ENCODE data around the gene SLC12A5.

The SLC12A5 gene

DNA sequence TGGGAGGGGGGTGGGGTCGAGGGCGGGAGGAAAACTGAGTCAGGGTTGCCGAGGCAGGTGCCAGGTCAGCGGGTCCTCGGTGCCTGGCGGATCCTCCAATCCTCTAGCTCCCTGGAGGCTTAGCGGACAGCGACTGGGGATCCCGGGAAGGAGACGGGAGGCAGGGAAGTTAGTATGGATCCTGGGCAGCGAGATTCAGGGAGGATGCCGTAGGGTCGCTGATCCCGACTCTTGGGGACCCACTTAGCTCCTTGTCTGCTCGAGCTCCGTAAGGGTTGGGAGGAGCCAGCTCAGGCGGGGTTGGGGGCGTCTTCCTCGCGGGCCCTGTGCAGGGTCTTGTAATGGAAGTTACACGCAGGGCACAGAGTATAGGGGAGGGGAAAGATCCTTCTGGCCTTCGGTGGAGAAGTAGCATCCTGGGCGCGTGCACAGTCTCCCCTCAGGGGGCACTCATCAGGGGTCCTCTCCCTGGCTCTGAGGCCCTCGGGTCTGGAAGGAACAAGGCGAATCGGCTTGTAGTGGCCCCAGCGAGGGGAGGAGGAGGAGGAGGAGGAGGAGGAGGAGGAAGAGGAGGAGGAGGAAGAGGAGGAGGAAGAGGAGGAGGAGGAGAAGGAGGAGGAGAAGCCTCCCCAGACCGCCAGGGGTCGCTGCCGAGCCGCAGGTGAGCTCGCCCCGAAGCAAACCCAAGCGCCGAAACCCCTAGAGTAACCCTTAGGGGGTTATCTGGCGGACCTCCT is 6.4 kb upstream of the SLC12A5 start (continued):
- TF ChIP-seq ZNF175 (tag by site-specific recombination; IDR thresholded peaks at IDR 0.05) (no peak), ZNF629 (tag by site-specific recombination; IDR thresholded peaks at IDR 0.05) (no peak), ZSCAN30 (tag by site-specific recombination; IDR thresholded peaks at IDR 0.05) (no peak; the same call in 1 of the 2 replicates), ZNF776 (tag by site-specific recombination; IDR thresholded peaks at IDR 0.05; ENCODE audit: borderline replicate concordance) (no peak), ZNF214 (tag by site-specific recombination; IDR thresholded peaks at IDR 0.05; ENCODE audit: borderline replicate concordance) (no peak), ZNF433 (tag by site-specific recombination; IDR thresholded peaks at IDR 0.05; ENCODE audit: low read depth) (no peak), ZNF248 (tag by site-specific recombination; IDR thresholded peaks at IDR 0.05) (no peak), ZNF501 (tag by site-specific recombination; IDR thresholded peaks at IDR 0.05) (no peak), ZNF18 (tag by site-specific recombination; IDR thresholded peaks at IDR 0.05) (no peak), ZBTB44 (tag by site-specific recombination; IDR thresholded peaks at IDR 0.05) (no peak), KLF7 (tag by site-specific recombination; IDR thresholded peaks at IDR 0.05; ENCODE audit: borderline replicate concordance) (no peak), GFI1B (tag by site-specific recombination; IDR thresholded peaks at IDR 0.05) (no peak), ZBTB26 (tag by site-specific recombination; optimal IDR thresholded peaks at IDR 0.05) (peak; percentile 69), SALL2 (tag by site-specific recombination; IDR thresholded peaks at IDR 0.05; ENCODE audit: borderline replicate concordance) (no peak), TRIM28 (IDR thresholded peaks at IDR 0.05; ENCODE audit: borderline replicate concordance, low read length) (no peak), ZNF843 (tag by site-specific recombination; IDR thresholded peaks at IDR 0.05) (no peak), PBX3 (CRISPR knock-in tag; IDR thresholded peaks at IDR 0.05) (no peak), EGR2 (tag by site-specific recombination; IDR thresholded peaks at IDR 0.05; ENCODE audit: low read depth) (peak; percentile 89), ZNF677 (tag by site-specific recombination; IDR thresholded peaks at IDR 0.05) (no peak), ZNF76 (tag by site-specific recombination; IDR thresholded peaks at IDR 0.05; ENCODE audit: borderline replicate concordance, low read depth) (peak; percentile 83; the same call in 1 of the 2 replicates), ZNF202 (tag by site-specific recombination; IDR thresholded peaks at IDR 0.05; ENCODE audit: borderline replicate concordance) (no peak), AEBP2 (tag by site-specific recombination; IDR thresholded peaks at IDR 0.05; ENCODE audit: borderline replicate concordance) (no peak), ZNF624 (tag by site-specific recombination; IDR thresholded peaks at IDR 0.05) (no peak), ZNF133 (tag by site-specific recombination; IDR thresholded peaks at IDR 0.05) (no peak), BCL11A (tag by site-specific recombination; IDR thresholded peaks at IDR 0.05; ENCODE audit: low read depth) (no peak), PRDM1 (tag by site-specific recombination; IDR thresholded peaks at IDR 0.05) (no peak), ZNF600 (tag by site-specific recombination; IDR thresholded peaks at IDR 0.05) (peak; percentile 57; the same call in 1 of the 2 replicates), SETDB1 (IDR thresholded peaks at IDR 0.05; ENCODE audit: insufficient read length, low read length) (no peak)
- TF ChIP-seq, protein P1, sequence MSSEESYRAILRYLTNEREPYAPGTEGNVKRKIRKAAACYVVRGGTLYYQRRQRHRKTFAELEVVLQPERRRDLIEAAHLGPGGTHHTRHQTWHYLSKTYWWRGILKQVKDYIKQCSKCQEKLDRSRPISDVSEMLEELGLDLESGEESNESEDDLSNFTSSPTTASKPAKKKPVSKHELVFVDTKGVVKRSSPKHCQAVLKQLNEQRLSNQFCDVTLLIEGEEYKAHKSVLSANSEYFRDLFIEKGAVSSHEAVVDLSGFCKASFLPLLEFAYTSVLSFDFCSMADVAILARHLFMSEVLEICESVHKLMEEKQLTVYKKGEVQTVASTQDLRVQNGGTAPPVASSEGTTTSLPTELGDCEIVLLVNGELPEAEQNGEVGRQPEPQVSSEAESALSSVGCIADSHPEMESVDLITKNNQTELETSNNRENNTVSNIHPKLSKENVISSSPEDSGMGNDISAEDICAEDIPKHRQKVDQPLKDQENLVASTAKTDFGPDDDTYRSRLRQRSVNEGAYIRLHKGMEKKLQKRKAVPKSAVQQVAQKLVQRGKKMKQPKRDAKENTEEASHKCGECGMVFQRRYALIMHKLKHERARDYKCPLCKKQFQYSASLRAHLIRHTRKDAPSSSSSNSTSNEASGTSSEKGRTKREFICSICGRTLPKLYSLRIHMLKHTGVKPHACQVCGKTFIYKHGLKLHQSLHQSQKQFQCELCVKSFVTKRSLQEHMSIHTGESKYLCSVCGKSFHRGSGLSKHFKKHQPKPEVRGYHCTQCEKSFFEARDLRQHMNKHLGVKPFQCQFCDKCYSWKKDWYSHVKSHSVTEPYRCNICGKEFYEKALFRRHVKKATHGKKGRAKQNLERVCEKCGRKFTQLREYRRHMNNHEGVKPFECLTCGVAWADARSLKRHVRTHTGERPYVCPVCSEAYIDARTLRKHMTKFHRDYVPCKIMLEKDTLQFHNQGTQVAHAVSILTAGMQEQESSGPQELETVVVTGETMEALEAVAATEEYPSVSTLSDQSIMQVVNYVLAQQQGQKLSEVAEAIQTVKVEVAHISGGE (tag by site-specific recombination; conservative IDR thresholded peaks at IDR 0.05; ENCODE audit: low read depth), result no peak
